Calu3 (cell line): ENCODE measurements around the gene PI3. TPM values are rescaled to one million over a fixed set of nuclear protein-coding genes. Genes with fewer than 3 reads are reported as not detected.

Source experiments
- BruUV-seq: library from RNA; stranded (reverse); fragments of 400-500 nt; replicated peaks from 2 replicates; lab custom pipeline; 2021; lab: Mats Ljungman, UMichigan
- CTCF ChIA-PET: fragments of 300-600 bp; sonication (Branson Sonifier 250); formaldehyde crosslinking; loops from one replicate; lab custom pipeline; 2022; ENCODE audit warnings: antibody characterized with exemption; lab: Charles Lee
- DNase-seq: peaks from one replicate; pipeline ENCODE4 v3.0.0; 2022
- H3K27ac Mint-ChIP-seq: one replicate; pipeline ENCODE4 v1.8.0; 2022; ENCODE audit warnings: mixed read lengths; ENCODE audit not compliant: unreplicated experiment
- H3K27me3 Mint-ChIP-seq: one replicate; pipeline ENCODE4 v1.8.0; 2022; ENCODE audit warnings: mixed read lengths; ENCODE audit not compliant: unreplicated experiment
- H3K36me3 Mint-ChIP-seq: one replicate; pipeline ENCODE4 v1.8.0; 2022; ENCODE audit warnings: mild to moderate bottlenecking, moderate library complexity, mixed read lengths; ENCODE audit not compliant: insufficient read depth, unreplicated experiment
- H3K4me1 Mint-ChIP-seq: one replicate; pipeline ENCODE4 v1.8.0; 2022; ENCODE audit warnings: mild to moderate bottlenecking, low read depth, mixed read lengths; ENCODE audit not compliant: unreplicated experiment
- H3K4me3 Mint-ChIP-seq: one replicate; pipeline ENCODE4 v1.8.0; 2022; ENCODE audit warnings: mild to moderate bottlenecking, low read depth, moderate library complexity, mixed read lengths; ENCODE audit not compliant: unreplicated experiment
- H3K9me3 Mint-ChIP-seq: one replicate; pipeline ENCODE4 v1.8.0; 2022; ENCODE audit warnings: low read depth, mixed read lengths; ENCODE audit not compliant: unreplicated experiment
- CTCF ChIP-seq: fragments of 200-600 bp; IDR thresholded peaks from one replicate; pipeline ENCODE4 v1.8.0; 2022; ENCODE audit warnings: antibody characterized with exemption; ENCODE audit not compliant: unreplicated experiment
- intact Hi-C: fragments of 100-400 bp; cut with micrococcal nuclease; formaldehyde crosslinking; loops from one replicate; pipeline ENCODE4 v1.10.0; 2022; ENCODE audit not compliant: unreplicated experiment
- total RNA-seq: library from RNA; stranded (reverse); gene quantifications from 2 replicates; pipeline ENCODE4 v1.2.3, GENCODE V29; 2022

The PI3 gene
- total RNA-seq, 1 experiment from 2014 or later = 52.0 TPM

DNA sequence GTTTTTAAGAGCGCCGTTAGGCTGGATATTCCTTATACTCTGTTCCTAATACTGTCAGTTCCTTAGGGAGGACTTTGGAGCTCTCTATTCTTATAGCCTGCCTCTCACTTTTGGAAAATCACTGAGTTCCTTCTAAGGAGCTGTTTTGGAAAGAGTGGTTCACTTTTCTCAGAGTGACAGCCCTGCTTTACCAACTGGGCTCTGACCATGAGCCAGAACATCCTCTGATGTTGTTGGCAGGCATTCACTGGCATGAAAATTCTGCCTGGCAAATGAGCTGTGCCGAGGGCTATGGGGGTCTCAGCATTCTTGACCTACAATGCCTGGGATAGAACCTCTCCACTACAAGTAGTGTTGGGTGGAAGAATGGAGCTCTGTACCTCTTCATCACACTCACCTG is 17.2 kb downstream of the PI3 start:
- CTCF ChIA-PET = interaction anchor here (0.7 to 1.0 kb wide), 3 partner anchors 8 to 17 kb away, joined by 3 read pairs; partner anchors contain the start of gene PI3

GRCh38 chr20:45193331-45193730 is 18.6 kb downstream of the PI3 start:
- no TSS peak for BruUV-seq
- H3K9me3 Mint-ChIP-seq = no peaks in the 10 kb centered on the region
- intact Hi-C loops = no loop called here

More for the DNA sequence above, 17.2 kb downstream of the PI3 start:
- intact Hi-C loops = no loop called here
- H3K27me3 Mint-ChIP-seq = peaks cover 50% of the 10 kb centered on the region
- BruUV-seq = no TSS peak
- no peak for DNase-seq
- H3K9me3 Mint-ChIP-seq = no peaks in the 10 kb centered on the region
- no peaks in the 10 kb centered on the region for H3K36me3 Mint-ChIP-seq
- H3K4me1 Mint-ChIP-seq = no peaks in the 10 kb centered on the region
- no peak overlapping the region for H3K4me3 Mint-ChIP-seq
- no peak for TF ChIP-seq CTCF
- H3K27ac Mint-ChIP-seq = no peak overlapping the region

GRCh38 chr20:45206725-45207124 is 32.0 kb downstream of the PI3 start, which contains the start of gene SEMG1:
Gene SEMG1 (plus strand): TSS chr20:45207033. CDS start chr20:45207054, 21 bp downstream.
- no TSS peak for BruUV-seq
- Mint-ChIP-seq H3K27ac (no peak within 1 kb of the TSS), H3K4me3 (no peak within 1 kb of the TSS), H3K4me1 (no peaks in the 10 kb centered on the region), H3K36me3 (no peaks in the 10 kb centered on the region), H3K9me3 (peaks cover 2% of the 10 kb centered on the region), H3K27me3 (peaks cover 95% of the 10 kb centered on the region)
- no peak for DNase-seq
- intact Hi-C loops = no loop called here
- CTCF ChIA-PET = interaction anchor here (0.9 kb wide), 1 partner anchor 100 kb away, joined by 4 read pairs; no protein-coding TSS in a partner anchor
- no peak for TF ChIP-seq CTCF

More at GRCh38 chr20:45193331-45193730, 18.6 kb downstream of the PI3 start:
- CTCF ChIA-PET = no interaction called here
- H3K4me1 Mint-ChIP-seq = no peaks in the 10 kb centered on the region
- peaks cover 64% of the 10 kb centered on the region for H3K27me3 Mint-ChIP-seq
- no peak for DNase-seq
- no peaks in the 10 kb centered on the region for H3K36me3 Mint-ChIP-seq
- H3K27ac Mint-ChIP-seq = no peak overlapping the region
- no peak for TF ChIP-seq CTCF
- no peak overlapping the region for H3K4me3 Mint-ChIP-seq

DNA sequence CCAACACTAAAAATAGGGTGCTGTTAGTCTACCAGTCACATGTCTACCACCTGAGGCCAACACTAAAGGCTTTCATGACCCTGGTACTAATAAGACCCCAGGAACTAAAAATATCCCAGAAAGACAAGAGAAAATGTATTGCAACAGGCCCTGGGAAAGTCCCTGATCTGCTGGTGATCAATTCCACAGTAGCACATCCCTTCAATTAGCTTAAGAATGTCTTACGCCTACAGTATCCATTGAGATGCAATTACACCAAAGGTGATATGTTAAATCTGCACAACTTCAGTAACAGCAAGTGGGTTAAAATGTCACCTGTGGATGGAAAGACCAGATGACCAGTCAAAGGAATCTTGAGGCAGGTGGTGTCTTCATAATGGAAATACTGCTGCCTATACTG is 35.2 kb downstream of the PI3 start:
- TF ChIP-seq CTCF = no peak
- no peak overlapping the region for H3K4me3 Mint-ChIP-seq
- BruUV-seq = no TSS peak
- no peaks in the 10 kb centered on the region for H3K4me1 Mint-ChIP-seq
- CTCF ChIA-PET = no interaction called here
- intact Hi-C loops = no loop called here
- peaks cover 2% of the 10 kb centered on the region for H3K9me3 Mint-ChIP-seq
- no peak for DNase-seq
- H3K27ac Mint-ChIP-seq = no peak overlapping the region
- no peaks in the 10 kb centered on the region for H3K36me3 Mint-ChIP-seq
- peaks cover 90% of the 10 kb centered on the region for H3K27me3 Mint-ChIP-seq
